NCI-H345 (cell line): Measurements from ENCODE around the gene CZIB.
A peak's percentile ranks its signal among the peaks of the same experiment; 100 is the strongest.

Experiments
- DNase-seq: peaks from one replicate; lab custom pipeline; 2025; lab: John Stamatoyannopoulos, UW

Gene CZIB

DNA sequence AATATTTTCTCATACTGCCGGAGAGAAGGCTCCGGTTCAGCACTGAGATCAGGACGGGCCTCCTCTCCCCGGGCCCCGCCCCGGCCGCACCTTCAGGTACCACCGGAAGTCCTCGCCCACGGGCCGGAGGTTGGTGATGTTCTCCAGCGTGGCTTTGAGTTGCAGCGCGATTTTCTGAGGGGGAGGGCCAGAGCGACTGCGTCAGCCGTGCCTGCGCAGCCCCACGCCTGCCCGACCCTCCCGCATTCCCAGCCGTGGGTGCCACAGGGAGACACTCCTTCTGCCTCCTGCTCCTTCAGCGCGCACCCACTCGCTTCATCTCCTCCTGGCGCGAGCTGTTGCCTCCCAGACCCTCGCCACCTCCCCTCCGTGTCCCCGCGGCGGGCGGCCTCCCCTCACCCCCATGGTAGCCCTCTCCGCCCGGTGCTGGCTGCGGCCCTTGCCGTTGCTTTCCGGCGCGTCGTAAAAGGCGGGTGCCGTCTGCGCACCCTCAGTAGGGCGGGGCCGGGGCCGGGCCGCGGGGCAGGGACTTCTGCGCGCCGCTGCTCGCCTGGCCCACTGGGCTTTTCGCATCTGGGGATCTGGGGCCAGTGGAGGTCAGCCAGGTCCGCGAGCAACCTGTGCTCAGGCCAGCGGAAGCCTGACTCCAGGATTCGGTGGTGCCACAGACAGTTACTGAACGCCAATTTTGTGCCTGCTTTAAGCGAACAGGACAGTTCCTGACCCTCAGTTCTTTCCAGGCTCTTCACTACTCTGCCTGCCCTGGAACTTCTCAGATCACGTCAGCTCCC, at the start of gene CZIB:
Gene CZIB (minus strand): TSS at position 464 of the 791 bp plus-strand sequence. CDS start 59 bp downstream, at position 405.
- DNase-seq: peak; percentile 95

DNA sequence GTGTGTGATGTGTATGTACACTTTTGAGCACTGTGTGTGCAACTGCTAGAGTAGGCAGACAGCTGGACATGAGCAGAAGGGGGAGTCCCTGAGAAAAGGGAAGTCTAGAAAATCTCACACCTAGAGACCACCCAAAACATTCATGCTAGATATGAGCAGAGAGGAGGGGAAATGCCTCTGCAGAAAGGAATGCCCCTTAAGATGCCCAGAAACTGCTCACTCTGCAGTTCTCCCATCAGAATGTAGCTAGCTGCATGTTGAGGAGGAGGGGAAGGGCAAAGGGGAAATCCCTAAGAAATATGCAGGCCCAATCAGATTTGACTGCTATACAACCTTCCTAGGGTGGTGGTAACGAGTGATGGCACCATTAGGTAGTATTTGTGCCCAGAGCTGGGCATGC, 49.7 kb upstream of the CZIB start:
- DNase-seq: no peak

DNA sequence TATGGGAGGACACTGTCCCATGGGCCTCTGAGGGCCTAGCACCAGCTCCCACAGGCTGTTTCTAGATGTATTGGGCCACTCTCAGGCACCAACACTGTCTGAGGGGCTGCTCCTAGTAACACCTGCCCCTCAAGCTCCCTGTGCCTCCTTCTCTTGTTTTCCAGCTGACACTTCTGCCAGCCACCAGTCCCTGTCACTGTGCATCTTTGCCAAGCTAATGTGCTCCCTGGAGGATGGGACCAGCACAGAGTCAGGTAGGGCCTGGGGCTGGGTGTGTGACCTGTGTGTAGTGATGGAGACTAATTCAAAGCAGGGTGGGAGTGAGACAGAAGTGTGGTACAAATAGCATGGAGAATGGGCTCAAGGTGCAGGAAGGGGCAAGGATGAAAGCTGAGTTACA, 47.3 kb upstream of the CZIB start:
- DNase-seq: no peak

DNA sequence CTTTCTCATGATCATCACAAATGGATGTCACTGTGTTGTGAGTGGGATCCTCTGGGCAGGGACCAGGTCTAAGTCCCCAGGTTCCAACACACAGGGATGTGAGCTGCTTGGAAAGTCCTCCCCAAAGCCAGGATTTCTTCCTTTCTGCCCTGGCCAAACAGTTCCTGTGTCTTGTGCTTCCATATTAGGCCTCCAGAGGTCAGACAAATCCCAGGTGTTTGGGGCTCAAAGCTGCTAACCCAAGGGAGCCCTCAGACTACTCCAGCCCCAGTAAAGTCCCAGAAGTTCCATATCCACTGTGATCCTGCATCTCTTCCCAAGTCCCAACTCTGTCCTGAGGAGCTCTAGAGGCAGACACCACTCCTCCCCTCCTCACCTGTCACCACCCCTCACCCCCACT, 45.6 kb upstream of the CZIB start:
- DNase-seq: no peak

DNA sequence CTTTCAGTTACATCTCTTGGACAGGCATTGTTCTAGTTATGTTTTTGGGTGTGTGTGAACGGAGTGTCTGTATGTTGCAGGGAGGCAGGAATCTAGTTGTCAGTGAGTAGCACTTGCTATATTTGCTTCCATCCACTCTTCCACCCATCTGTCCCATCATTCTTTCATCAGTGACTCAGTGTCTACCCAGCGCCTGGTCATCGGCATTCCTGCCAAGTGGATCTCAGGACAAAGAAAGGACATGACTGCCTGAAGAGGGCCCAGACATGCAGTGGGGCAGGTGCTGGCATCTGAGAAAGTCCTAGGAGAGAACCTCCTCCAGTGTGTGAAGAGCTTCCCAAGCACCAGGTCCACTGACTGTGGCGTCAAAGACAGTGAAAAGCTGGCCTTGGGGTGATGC, 45.1 kb upstream of the CZIB start:
- DNase-seq: no peak

DNA sequence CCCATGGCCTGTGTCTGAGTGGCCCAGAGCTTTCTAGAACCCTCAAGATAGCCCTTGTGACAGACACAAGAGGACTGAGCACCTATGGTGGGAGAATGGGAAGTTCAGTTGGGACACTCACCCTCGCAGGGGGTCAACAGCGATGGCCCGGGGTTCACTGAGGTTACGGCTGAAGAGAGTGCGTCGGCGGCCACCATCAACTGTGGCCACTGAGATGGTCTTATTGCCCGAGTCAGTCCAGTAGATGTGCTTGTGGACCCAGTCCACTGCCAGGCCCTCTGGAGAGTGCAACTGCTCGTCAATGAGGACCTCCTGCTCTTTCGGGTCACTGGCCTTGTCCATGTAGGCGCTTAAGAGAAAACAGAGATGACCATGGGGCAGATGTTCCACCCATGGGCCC, 43.6 kb upstream of the CZIB start:
- DNase-seq: no peak

DNA sequence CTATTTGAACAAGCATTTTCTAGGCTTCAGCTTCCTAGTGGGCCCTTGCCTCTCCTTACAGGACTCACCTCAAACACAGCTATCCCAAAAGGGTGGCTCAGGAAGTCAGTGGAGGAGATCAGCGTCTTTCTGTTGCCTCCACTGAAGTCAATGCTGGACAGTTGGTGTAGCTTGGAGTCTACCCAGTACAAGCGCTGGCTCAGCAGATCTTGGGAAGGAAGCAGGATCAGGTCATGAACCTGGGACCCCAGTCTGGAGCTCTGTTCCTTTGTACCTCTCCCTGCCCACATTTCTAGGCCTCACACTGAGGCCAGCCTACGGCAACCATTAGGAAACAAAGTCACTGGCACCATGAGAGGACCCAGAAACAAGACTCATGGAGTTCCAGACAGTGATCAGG, 41.6 kb upstream of the CZIB start:
- no peak for DNase-seq

DNA sequence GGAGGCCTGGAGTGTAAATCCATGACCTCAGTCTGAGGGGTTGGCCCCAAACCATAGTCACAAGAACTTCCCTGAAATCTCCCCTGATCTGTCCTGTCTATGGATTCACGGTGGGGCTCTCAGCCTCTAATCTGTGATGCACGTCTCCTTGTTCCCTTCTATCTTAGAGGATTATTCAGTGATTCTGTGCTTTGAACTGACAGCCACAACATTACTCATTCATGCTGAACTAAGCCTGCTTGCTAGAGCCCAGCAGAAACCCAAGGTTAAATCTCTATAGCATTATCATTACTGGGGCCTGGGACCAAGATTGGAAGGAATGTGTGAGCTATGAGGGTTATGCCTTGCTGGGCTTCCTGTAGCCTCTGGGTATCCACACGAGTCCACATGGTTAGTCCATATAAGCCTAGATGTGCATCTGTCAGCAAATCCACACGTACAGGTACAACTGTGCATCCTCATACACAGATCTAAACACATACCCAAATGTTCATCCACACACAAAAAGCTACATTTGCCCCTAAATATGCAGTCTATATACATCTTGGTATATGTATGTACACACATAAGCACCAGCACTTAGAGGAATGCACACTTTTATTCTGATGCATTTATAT, 40.3 kb upstream of the CZIB start:
- no peak for DNase-seq

DNA sequence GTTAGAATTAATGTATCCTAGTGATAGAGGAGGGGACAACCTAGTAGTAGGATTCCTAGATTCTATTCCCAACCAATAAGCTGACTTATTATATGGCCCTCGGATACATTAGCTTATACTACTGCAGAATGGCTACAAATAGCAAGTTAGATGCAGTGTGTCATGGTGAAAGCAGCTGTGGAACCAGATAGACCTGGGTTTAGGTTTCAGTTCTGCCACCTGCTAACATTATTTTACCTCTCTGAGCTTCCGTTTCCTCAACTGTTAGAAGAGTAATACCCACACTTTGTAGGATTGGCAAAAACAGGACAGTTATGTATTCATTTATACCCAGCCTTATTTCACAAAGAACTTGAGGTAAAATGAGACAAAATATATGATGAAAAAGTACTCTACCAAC, 39.5 kb upstream of the CZIB start:
- no peak for DNase-seq

DNA sequence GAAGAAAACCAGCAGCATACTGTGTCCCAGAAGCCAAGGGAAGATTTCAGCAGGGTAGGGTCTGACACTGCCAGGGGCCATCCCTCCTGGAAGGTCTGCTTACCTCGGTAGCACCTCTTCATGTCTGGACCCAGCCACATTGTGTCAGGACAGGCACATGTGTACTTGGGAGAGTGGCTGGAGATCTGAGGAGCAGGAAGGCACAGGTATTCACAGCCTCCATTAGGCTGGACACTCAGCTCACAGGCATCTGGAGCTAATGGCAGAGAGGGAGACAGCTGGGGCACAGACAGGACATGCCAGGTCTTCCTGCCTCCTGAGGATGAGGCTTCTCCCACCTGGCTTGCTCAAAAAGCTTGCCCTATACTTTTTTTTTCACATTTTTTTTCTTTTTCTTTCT, 37.8 kb upstream of the CZIB start:
- no peak for DNase-seq

DNA sequence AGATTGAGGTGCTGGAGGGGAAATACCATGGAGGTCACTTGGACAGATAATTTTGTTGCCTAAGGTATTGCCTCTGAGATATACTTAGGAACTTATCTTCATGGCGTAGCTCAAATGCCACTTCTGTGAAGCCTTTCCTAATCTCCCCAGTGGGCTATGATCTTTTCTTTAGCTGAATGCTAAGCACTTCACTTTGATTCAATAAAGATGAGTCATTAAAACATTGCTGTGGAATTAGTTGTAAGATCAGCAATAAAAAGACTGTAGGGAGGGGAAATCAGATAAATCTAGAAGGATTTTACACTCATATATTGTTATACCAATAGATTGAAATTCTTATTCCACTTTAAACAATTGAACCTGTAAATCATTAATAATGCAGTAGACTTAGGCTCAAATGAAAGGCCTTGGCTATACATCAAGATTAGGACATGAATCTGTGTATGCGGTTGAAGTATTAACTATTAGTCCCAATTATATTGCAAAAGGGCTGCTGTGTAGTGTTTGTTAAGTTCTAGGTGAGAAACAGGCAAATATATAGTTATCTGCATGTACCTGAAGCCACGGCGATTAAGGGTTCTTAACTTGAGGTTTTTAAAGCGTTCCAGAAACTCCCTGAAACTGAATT, 37.1 kb upstream of the CZIB start:
- DNase-seq: no peak

DNA sequence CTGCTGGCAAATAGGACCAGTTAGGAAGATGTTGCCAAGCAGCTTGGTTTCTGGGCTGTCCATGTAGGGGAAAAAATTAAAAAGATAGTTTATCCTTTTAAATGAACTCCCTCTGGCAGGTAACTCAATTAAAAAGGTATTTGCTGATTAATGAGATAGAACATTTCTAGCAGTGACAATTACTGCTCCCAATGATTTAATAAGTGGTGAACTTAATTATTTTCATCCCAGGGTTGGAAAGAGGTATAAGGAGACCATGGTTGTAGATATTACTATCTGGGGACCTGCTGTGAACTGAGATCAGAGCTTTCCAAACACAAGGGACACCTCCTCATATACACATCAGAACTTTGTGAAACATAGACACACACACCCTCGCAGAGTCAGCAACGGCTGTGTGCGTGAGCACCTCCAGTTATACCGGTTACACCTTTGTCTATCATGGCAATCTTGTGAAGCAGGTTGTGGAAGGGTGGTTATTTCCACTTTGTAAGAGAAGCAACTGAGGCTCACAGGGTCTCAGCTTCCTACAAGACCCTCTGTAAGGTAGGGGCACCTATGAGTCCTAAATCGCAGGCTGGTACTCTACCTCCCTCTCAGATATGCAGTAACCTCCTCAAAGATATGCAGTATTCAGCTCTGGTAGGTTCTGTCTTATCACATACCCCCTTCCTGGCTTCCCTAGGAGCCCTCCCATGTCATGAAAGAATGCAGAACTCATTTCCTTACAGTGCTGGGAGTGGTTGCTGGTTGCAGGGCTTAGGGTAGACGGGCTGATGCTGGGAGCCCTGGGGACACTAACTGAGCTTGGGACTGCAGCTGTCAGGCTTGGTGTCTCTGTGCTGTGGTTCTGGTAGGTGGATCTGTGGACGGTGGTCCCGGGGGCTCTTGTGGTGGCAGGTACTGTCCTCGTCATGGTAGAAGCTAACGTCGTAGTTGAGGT, 36.3 kb upstream of the CZIB start:
- no peak for DNase-seq

DNA sequence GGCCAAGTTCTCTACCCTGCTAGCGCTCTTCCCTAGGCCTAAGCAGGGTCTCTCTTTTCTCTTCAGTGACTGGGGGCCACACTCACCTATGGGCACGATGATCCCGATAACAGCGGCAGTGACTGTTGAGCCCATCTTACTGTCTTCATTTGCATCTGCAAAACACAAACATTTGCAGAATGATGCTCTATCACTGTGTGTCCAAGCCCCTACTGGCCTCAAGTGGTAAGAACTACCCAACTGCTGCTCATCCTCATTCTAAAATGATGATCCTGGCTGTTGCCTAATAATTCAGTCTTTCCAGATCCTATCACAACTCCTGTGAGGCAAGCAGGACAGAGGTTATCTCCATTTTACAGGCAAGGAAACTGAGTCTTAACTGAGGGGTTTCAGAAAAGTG, 34.6 kb upstream of the CZIB start:
- no peak for DNase-seq

DNA sequence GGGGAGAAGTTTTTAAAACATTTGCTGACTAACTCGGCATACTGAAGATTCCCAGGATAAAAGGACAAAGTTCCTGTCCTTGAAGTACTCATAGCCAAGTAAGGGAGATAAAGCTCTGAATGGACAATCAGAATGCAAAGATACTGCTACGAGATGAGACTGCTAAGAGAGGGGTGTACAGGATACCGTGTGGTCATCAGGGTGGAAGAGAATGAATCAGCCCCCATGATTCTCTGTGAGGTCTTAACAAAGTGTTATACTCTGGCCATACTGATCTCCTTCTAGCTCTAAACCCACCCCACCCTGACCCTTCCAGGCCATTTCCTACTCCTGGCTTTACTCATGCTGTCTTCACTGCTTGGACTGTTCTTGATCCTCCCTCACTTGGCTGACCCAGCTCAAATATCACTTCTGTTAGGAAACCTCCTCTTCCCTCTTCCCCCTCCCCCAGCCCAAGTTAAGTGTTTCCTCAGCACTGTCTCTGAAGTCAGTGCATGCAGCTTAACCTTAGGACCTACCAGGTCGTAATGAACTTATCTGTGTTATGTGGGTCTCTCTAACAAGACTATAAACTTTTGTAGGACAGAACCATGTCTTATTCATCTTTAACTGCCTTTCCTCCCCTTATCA, 33.7 kb upstream of the CZIB start:
- DNase-seq: no peak

DNA sequence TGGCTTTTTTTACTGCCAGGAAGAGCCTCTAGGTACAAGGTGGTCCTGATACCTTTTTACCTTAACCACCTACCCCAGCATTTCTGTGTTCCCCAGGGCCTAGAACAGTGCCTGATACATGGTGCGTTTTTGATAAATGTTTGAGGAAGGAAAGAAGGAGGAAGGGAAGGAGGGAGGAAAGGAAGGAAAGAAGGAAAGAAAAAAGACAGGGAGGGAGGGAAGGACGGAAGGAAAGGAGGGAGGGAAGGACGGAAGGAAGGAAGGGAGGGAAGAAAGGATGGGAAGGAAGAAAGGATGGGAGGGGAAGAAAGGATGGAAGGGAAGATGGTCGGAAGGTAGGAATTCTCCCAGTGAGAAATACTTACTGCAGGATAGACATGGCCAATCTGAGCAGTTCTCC, 29.9 kb upstream of the CZIB start:
- DNase-seq: no peak

DNA sequence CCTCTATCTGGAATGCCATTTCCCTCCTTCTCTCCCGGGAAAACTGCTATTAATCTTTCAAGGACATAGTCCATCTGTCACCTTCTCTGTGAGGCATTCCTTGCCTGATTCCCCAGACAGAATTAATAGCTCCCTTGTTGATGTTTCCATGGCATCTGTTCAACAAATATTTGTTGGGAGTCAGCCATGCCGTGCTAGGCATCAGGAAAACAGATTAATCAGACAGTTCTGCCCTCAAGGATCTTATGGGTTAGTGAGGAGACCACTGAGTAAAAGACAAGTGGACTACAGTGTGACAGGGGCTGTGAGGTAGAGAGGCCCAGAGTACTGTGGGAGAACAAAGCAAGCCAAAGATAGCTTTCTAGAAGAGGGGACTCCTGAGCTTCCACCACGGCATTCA, 29.3 kb upstream of the CZIB start:
- no peak for DNase-seq

DNA sequence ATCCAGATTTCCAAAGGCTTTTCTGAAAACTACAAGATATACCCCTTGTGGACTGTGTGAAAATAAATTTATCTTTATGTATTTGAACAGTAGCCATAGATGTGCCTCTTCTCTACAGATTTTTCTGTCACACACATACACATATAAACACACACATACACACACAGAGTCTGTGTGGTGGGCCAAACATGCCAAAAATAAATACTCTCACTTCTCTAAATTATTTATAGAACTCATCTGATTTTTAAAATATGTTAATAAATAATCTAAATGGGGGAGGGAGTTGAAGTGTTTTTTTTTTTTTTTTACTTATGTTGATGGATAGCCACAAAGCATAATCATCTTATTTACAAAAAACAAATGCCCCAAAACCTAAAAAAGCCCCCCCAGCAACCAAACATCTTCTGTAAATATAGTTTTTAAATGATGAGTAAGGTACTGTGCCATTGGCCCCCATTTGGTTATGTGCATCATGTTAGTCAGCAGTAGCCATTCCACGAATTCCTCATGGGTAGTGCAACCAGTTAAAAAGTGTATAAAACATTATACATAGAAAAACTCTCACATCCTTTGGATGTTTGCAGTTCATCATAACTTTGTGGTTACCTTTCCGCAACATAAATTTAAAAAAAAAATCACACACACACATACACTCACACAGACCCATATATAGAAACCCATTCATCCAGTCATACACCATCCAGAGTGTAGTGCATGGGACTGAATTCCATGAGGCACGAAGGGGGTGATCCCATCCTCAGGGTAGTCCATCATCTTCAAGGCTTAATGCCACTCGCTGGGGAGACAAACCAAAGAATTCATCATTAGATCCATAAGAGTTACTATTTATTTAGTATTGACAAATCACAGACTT, 26.1 kb upstream of the CZIB start:
- no peak for DNase-seq

DNA sequence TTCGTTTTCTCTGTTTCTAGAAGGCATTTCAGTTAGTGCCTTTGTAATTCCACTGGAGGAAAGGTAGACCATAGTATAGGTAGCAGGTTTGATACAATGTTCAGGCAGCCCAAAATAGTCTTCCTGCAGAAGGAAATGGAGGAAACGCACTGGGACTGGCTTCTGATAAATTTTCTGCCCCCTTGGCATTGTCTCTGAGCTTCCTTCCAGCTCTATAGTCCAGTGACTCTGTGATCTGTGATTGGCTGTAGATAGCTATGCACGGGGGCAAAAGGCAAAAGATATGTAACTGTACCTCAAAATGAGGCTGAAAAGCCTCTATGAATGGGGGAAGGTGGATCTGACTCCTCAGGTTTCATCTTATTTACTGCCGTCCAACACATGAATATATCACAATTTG, 23.7 kb upstream of the CZIB start:
- no peak for DNase-seq

DNA sequence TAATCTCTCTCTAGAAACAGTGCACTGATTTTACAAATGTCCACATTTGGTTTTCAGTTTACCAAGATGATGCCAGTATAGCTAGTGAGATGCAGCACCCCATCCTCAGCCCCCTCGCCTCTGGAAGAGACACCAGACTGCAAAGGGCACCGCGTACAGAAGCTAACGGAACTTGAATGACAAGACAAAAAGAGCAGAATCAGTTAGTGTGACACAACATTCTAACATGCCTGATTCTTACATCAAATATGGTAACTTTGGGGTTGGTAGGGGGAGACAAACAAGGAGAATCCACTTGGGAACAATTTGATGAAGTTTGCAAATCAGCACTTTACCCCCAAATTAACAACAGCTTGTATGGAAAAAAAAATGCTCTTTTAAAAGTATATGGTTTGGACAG, 21.9 kb upstream of the CZIB start:
- DNase-seq: no peak

DNA sequence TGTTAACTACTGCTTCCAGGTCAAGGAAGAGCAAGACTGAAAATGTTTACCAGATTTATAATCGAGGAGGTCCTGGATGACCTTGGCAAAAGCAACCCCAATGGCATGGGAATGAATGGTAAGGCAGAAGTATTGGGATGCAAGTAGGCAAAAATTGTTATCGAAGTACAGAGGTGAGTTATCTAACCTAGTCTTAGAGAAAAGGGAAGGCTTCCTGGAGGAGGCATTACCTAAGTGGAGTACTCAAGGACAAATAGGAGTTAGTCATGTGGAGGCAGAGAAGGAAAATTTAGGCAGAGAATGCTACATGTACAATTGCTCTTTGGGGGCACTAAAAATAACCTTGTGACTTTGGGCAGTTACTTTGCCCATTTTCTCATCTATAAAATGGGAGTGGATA, 21.4 kb upstream of the CZIB start:
- DNase-seq: no peak
